Measurements from ENCODE around the gene GLI1.
A peak's percentile ranks its signal among the peaks of the same experiment; 100 is the strongest.
"Not testable (repeated sequence)": the region's sequence is repeated elsewhere in the genome, so short reads cannot be mapped to it uniquely, and the experiment has no call there.

GLI1 gene

DNA sequence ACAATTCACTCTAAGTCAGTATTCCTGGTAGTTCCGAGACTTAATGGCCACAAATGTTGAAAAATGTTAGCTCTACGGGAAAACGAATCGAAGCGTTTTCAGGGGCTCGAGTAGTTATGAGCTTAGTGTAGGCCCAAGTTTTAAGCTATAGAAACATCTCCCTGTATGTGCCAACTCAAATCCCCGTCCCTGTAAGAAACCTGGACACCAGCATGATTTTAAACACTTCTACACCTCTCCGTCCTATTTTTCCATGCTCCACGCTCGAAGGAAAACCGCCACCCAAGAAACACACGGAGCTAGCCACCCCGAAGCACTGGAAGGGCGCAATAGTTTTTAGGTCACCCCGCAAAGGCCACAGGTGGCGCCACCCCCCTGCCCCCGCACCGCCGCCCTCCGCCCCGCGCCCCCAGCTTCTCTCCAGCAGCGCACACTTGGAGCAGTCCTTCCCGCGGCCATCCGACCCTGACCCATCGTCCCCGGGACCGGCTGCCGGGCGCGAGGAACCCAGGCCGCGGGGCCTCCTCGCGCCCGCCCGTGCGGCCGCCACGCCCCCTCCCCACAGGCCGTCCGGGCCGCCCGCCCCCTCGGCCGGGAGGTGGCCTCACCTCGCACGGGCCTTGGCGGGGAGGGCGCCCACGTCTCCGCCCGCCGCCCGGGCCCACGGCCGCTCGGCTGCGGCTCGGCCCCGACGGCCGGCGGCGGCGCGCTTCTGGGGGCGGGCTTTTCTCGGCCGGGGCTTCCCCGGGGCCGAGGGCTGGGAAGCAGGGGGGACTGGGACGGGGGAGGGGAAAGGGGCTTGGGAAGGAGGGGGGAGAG is 29.3 kb upstream of the GLI1 start:
- Histone ChIP-seq H3K4me1 (ENCODE audit: control insufficient read depth in 1 of 2, insufficient read depth in 2 of 2, low read length in 2 of 2) (peaks cover 0 to 5% of the 10 kb centered on the region in 2 donors), H3K27ac (ENCODE audit: low read length) (peak overlapping the region; percentile 93)

DNA sequence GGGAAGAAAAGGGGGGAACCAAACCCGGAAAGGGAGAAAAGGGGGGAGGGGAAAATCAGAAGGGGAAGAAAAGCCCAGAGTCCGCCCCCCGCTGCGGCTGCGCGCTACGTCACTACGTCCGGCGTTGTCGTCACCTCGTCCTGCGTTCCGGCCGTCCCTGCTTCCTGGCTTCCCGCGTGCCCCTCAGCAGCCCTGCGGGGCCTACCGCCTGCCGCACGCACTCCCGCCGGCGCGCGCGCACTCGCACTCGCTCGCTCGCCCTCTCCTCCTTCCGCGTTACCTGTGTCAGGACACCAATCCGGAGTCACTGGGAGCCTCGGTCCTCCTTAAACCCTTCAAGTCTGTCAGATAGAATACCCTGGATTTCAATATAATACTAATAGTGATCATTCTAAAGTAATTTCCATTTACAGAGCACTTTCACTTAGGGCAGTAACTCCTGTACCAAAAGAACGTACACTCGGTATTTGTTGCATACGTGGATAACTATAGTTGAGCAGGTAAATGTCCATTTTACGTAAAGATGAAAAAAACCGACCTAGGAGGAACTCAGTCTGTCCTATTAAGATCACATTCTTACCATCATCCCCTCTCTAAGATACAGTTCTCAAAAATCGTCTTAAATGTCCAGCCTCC is 28.5 kb upstream of the GLI1 start, which contains the start of gene R3HDM2:
R3HDM2 (minus strand) TSS at position 113 of the 636 bp plus-strand sequence. CDS start 120,615 bp downstream, outside the sequence.
- no peaks in the 10 kb centered on the region for H3K27me3 ChIP-seq (ENCODE audit: low read depth, low read length)
- no peaks in the 10 kb centered on the region for H3K36me3 ChIP-seq (ENCODE audit: control insufficient read depth in 1 of 2, insufficient read depth in 2 of 2, low read length in 2 of 2)
- H3K27ac ChIP-seq (ENCODE audit: low read length) = peak within 1 kb of the TSS; percentile 99
- no peaks in the 10 kb centered on the region for H3K9me3 ChIP-seq (ENCODE audit: control insufficient read depth in 1 of 2, low read length in 2 of 2)
- H3K4me1 ChIP-seq (ENCODE audit: control insufficient read depth in 1 of 2, insufficient read depth in 2 of 2, low read length in 2 of 2) = peaks cover 0 to 5% of the 10 kb centered on the region in 2 donors
- peak within 1 kb of the TSS; percentile 65 to 79 for H3K4me3 ChIP-seq (ENCODE audit: low read depth in 1 of 2, low read length in 2 of 2)

More for the DNA sequence above, 29.3 kb upstream of the GLI1 start:
- Histone ChIP-seq H3K9me3 (ENCODE audit: control insufficient read depth in 1 of 2, low read length in 2 of 2) (no peaks in the 10 kb centered on the region), H3K36me3 (ENCODE audit: control insufficient read depth in 1 of 2, insufficient read depth in 2 of 2, low read length in 2 of 2) (no peaks in the 10 kb centered on the region), H3K27me3 (ENCODE audit: low read depth, low read length) (no peaks in the 10 kb centered on the region), H3K4me3 (ENCODE audit: low read depth in 1 of 2, low read length in 2 of 2) (peak overlapping the region; percentile 65 to 71)

DNA sequence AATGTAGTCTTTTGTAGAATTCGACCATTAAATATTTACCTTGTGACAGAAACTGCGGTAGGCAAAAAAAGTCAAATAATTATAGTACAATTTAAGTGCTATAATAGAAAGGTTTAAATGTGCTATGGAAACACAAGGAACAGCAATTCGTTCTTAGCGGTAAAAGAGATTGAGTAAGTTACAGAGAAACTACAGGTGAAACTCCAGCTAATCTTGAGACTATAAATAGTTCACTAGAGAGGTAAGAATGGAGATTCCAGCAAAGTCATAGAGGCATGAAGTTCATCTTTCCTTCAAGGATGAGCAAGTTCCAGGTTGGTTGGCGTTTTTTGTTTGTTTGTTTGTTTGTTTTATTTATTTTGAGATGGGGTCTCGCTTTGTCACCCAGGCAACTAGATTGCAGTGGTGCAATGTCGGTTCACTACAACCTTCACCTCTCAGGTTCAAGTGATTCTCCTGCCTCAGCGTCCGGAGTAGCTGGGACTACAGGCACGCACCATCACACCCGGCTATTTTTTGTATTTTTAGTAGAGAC is 27.9 kb upstream of the GLI1 start:
- Histone ChIP-seq H3K27me3 (ENCODE audit: low read depth, low read length) (no peaks in the 10 kb centered on the region), H3K4me1 (ENCODE audit: control insufficient read depth in 1 of 2, insufficient read depth in 2 of 2, low read length in 2 of 2) (peaks cover 0 to 5% of the 10 kb centered on the region in 2 donors), H3K27ac (ENCODE audit: low read length) (peak overlapping the region; percentile 99)

DNA sequence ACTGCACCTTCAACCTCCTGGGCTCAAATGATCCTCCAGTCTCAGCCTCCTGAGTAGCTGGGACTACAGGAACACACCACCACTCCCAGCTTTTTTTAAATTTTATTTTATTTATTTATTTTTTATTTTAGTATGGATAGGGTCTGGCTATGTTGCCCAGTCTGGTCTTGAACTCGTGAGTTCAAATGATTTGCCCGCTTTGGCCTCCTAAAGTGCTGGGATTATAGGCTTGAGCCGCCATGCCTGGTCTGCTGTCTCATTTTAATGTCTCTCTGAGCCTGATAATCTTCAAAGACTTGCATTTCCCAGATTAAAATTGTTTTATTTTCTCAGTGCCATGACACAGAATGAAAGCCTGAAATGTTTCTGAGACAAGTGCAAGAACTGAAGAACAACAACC is 26.2 kb upstream of the GLI1 start:
- no peak overlapping the region for H3K27ac ChIP-seq (ENCODE audit: low read length)
- no peaks in the 10 kb centered on the region for H3K9me3 ChIP-seq (ENCODE audit: control insufficient read depth in 1 of 2, low read length in 2 of 2)
- H3K36me3 ChIP-seq (ENCODE audit: control insufficient read depth in 1 of 2, insufficient read depth in 2 of 2, low read length in 2 of 2) = no peaks in the 10 kb centered on the region
- H3K4me1 ChIP-seq (ENCODE audit: control insufficient read depth in 1 of 2, insufficient read depth in 2 of 2, low read length in 2 of 2) = peaks cover 0 to 5% of the 10 kb centered on the region in 2 donors
- no peak overlapping the region for H3K4me3 ChIP-seq (ENCODE audit: low read depth in 1 of 2, low read length in 2 of 2)
- H3K27me3 ChIP-seq (ENCODE audit: low read depth, low read length) = no peaks in the 10 kb centered on the region

More for the DNA sequence above, 27.9 kb upstream of the GLI1 start:
- peak overlapping the region; percentile 56 to 79 for H3K4me3 ChIP-seq (ENCODE audit: low read depth in 1 of 2, low read length in 2 of 2)
- no peaks in the 10 kb centered on the region for H3K9me3 ChIP-seq (ENCODE audit: control insufficient read depth in 1 of 2, low read length in 2 of 2)
- H3K36me3 ChIP-seq (ENCODE audit: control insufficient read depth in 1 of 2, insufficient read depth in 2 of 2, low read length in 2 of 2) = no peaks in the 10 kb centered on the region

DNA sequence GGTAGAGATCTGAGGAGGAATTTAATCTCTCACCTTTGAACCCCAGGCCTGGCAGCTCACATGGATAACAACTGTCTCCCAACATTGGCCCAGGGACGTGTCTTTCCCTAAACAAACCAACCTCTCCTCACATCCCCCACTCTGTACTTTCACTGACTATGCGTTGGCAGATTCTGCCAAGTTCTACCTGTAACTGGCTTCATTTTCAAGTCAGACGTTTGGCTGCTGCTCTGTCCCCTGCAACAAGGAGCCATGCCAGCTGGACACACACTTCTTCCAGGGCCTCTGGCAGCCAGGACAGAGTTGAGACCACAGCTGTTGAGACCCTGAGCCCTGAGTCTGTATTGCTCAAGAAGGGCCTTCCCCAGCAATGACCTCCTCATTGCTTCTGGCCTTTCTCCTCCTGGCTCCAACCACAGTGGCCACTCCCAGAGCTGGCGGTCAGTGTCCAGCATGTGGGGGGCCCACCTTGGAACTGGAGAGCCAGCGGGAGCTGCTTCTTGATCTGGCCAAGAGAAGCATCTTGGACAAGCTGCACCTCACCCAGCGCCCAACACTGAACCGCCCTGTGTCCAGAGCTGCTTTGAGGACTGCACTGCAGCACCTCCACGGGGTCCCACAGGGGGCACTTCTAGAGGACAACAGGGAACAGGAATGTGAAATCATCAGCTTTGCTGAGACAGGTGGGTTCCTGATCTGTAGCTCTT is 24.9 kb upstream of the GLI1 start, which contains the start of gene INHBC:
INHBC (plus strand) TSS at position 268 of the 707 bp plus-strand sequence; CDS start at position 371, 103 bp downstream.
- Histone ChIP-seq H3K4me1 (ENCODE audit: control insufficient read depth in 1 of 2, insufficient read depth in 2 of 2, low read length in 2 of 2) (no peaks in the 10 kb centered on the region), H3K27ac (ENCODE audit: low read length) (no peak within 1 kb of the TSS), H3K36me3 (ENCODE audit: control insufficient read depth in 1 of 2, insufficient read depth in 2 of 2, low read length in 2 of 2) (no peaks in the 10 kb centered on the region)

DNA sequence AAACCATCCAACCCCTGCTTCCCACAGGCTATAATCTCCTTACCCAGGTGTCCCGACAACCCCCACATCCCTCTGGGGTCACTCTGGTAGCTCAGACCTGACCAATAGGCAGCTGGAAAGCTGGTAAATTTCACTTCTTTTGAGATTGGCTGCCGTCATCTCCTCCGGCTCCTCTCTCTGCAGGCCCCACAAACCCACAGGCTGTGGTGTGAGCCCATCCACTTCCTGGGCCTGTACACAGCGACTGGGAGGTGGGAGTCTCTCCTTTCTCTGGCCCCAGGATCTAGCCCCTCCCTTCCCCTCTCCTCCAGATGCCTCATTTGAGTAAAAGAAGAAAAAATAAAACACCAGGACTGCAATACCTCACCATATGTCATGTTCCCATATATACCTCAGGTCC is 24.3 kb upstream of the GLI1 start:
- no peaks in the 10 kb centered on the region for H3K27me3 ChIP-seq (ENCODE audit: low read depth, low read length)
- H3K27ac ChIP-seq (ENCODE audit: low read length) = no peak overlapping the region
- H3K9me3 ChIP-seq (ENCODE audit: control insufficient read depth in 1 of 2, low read length in 2 of 2) = no peaks in the 10 kb centered on the region
- H3K4me1 ChIP-seq (ENCODE audit: control insufficient read depth in 1 of 2, insufficient read depth in 2 of 2, low read length in 2 of 2) = no peaks in the 10 kb centered on the region
- H3K36me3 ChIP-seq (ENCODE audit: control insufficient read depth in 1 of 2, insufficient read depth in 2 of 2, low read length in 2 of 2) = no peaks in the 10 kb centered on the region
- no peak overlapping the region for H3K4me3 ChIP-seq (ENCODE audit: low read depth in 1 of 2, low read length in 2 of 2)

More for the DNA sequence above, 24.9 kb upstream of the GLI1 start, which contains the start of gene INHBC:
- Histone ChIP-seq H3K9me3 (ENCODE audit: control insufficient read depth in 1 of 2, low read length in 2 of 2) (no peaks in the 10 kb centered on the region), H3K4me3 (ENCODE audit: low read depth in 1 of 2, low read length in 2 of 2) (no peak within 1 kb of the TSS), H3K27me3 (ENCODE audit: low read depth, low read length) (no peaks in the 10 kb centered on the region)

DNA sequence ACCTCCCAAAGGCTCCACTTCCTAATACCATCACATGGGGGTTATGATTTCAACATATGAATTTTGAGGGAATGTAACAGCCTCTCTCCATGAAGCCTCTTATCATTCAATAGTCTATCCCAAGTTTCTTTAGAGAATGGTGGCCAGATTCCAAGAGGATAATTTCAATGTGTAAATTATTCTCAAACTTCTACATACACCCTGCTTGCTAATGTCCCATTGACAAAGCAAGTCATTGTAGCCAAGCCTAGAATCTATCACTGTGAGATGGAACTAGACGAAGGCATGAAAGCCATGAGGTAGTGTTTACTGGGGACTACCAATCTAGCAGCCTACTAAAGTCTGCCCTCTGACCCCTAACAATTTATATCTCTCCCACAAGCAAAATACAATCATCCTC is 21.2 kb upstream of the GLI1 start:
- Histone ChIP-seq H3K4me1 (ENCODE audit: control insufficient read depth in 1 of 2, insufficient read depth in 2 of 2, low read length in 2 of 2) (no peaks in the 10 kb centered on the region), H3K27me3 (ENCODE audit: low read depth, low read length) (no peaks in the 10 kb centered on the region), H3K36me3 (ENCODE audit: control insufficient read depth in 1 of 2, insufficient read depth in 2 of 2, low read length in 2 of 2) (no peaks in the 10 kb centered on the region), H3K27ac (ENCODE audit: low read length) (no peak overlapping the region), H3K9me3 (ENCODE audit: control insufficient read depth in 1 of 2, low read length in 2 of 2) (no peaks in the 10 kb centered on the region), H3K4me3 (ENCODE audit: low read depth in 1 of 2, low read length in 2 of 2) (no peak overlapping the region)

DNA sequence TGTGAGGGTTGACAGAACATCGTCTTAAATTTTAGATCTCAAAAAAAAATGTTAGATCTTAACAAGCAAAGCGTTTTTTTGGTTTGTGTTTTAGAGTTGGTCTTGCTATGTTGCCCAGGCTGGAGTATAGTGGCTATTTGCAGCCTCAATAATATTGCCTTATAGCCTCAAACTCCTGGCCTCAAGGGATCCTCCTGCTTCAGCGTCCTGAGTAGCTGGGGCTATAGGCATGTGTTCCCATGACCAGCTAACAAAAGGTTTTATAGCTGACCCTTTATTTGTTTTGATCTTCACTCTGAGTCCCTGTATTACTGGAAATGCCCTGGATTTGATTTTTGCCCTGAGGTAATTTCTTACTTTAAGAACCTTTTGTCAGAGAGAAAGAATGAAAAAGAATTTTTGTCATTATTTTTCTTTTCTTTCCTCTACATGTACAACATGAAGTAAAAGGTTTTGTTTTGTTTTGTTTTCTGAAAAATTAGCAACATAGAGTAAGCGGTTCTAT is 19.8 kb upstream of the GLI1 start:
- Histone ChIP-seq H3K9me3 (ENCODE audit: control insufficient read depth in 1 of 2, low read length in 2 of 2) (no peaks in the 10 kb centered on the region), H3K36me3 (ENCODE audit: control insufficient read depth in 1 of 2, insufficient read depth in 2 of 2, low read length in 2 of 2) (no peaks in the 10 kb centered on the region), H3K4me1 (ENCODE audit: control insufficient read depth in 1 of 2, insufficient read depth in 2 of 2, low read length in 2 of 2) (no peaks in the 10 kb centered on the region), H3K27ac (ENCODE audit: low read length) (no peak overlapping the region), H3K27me3 (ENCODE audit: low read depth, low read length) (no peaks in the 10 kb centered on the region), H3K4me3 (ENCODE audit: low read depth in 1 of 2, low read length in 2 of 2) (no peak overlapping the region)

DNA sequence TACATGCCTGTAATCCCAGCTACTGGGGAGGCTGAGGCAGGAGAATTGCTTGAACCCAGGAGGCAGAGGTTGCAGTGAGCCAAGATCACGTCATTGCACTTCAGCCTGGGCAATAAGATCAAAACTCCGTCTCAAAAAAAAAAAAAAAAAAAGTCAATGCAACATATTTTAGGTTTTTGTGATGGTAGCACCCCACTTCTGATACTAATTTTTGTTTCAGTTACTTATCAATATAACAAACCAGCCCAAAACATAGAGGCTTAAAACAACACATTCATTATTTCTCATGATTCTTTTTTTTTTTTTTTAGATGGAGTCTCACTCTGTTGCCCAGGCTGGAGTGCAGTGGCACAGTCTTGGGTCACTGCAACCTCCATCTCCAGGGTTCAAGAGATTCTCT is 18.2 kb upstream of the GLI1 start:
- H3K27ac ChIP-seq (ENCODE audit: low read length); H3K27me3 ChIP-seq (ENCODE audit: low read depth, low read length); H3K4me1 ChIP-seq (ENCODE audit: control insufficient read depth in 1 of 2, insufficient read depth in 2 of 2, low read length in 2 of 2); H3K36me3 ChIP-seq (ENCODE audit: control insufficient read depth in 1 of 2, insufficient read depth in 2 of 2, low read length in 2 of 2); H3K4me3 ChIP-seq (ENCODE audit: low read depth in 1 of 2, low read length in 2 of 2); H3K9me3 ChIP-seq (ENCODE audit: control insufficient read depth in 1 of 2, low read length in 2 of 2): not testable (repeated sequence)

DNA sequence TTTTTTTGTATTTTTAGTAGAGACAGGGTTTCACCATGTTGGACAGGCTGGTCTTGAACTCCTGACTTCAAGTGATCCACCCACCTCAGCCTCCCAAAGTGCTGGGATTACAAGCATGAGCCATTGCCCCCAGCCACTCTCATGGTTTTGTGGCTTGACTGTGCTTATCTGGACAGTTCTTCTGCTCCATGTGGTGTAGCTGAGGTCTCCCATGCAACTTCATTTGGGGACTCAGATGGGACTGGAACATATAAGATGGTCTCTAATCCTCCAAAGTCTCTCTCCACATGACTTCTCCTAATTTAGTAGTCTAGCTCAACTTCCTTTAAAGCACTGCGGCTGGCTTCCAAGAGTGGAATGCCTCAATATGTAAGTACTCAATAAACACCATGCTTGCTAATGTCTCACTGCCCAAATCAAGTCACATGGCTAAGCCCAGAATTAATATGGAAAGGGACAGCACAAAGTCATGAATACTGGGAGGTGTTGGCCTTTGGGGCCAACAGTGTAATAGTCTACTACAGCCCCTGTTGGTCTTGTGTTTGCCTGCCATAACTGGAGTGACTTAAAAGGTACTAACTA is 17.6 kb upstream of the GLI1 start:
- H3K36me3 ChIP-seq (ENCODE audit: control insufficient read depth in 1 of 2, insufficient read depth in 2 of 2, low read length in 2 of 2) = no peaks in the 10 kb centered on the region
- H3K9me3 ChIP-seq (ENCODE audit: control insufficient read depth in 1 of 2, low read length in 2 of 2) = no peaks in the 10 kb centered on the region
- no peak overlapping the region for H3K4me3 ChIP-seq (ENCODE audit: low read depth in 1 of 2, low read length in 2 of 2)
- H3K4me1 ChIP-seq (ENCODE audit: control insufficient read depth in 1 of 2, insufficient read depth in 2 of 2, low read length in 2 of 2) = no peaks in the 10 kb centered on the region
- H3K27me3 ChIP-seq (ENCODE audit: low read depth, low read length) = no peaks in the 10 kb centered on the region
- H3K27ac ChIP-seq (ENCODE audit: low read length) = no peak overlapping the region
